ENCODE results near the gene PACS2.

GRCh38 chr14:105337433-105337832 is 22.9 kb downstream of the PACS2 start:
- TF ChIP-seq CTCF (IDR thresholded peaks at IDR 0.05) (no peak), ZFX (IDR thresholded peaks at IDR 0.05; ENCODE audit: borderline replicate concordance) (no peak)
